DLD1 (cell line): ENCODE data around the gene CSNK2A2.

Experiments
- in situ Hi-C: cut with HindIII; loops from 2 replicates; pipeline ENCODE4 v1.10.0; 2017; ENCODE audit warnings: low sequenced_read_pairs

CSNK2A2 gene

DNA sequence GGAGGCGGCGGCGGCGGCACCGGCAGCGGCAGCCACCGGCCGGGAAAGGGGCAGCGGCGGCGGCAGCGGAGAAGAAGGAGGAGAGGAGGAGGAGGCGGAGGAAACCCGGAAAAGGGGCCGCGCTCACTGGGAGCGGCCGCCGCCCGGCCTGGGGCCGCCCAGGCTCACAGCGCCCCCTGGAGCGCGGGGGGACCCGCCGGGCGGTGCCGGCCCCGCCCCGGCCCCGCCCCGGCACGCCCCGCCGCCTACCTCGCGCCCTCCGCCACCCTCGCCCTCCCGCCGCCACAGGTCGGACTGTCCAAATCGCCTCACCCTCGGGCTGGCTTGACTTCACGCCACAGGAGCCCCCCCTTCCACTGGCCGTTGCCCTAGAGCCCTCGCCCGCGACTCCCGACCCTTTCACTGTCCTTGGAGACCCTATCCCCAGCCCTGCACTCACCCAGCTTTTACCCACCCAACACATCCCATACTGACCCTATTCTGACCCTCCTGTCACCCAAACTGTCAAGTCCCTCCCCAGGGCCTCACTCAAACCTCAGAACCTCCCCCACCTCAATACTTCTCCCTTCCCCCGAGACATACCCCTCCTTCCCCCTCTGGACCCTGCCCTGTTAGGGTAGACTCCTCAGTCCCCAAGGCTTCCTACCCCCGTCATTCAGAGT lies at the start of gene CSNK2A2:
Gene CSNK2A2 (minus strand): TSS at position 85 of the 662 bp plus-strand sequence. CDS start 370 bp downstream, outside the sequence.
- in situ Hi-C loops = no loop called here

DNA sequence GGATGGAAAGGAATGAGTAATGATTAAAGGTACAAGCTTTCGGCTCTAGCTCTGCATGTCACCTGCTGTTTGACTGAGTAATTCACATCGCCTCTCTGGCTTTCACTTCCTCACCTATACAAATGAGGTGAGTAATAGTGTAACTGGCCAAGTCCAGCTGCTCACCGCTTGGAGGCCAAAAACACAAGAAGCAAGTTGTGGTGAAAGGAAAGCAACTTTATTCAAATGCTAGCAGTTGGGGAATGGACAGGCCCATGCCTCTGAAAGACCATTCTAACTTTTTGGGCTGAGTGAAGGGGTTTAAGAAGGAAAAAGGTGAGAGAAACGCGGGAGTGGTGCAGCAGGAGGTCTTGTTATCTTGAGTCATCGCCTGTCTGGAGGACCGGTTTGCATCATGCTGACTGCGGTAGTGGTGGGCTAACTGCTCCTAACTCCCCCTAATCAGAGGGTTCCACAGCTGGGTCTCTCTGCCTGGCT lies 45.7 kb upstream of the CSNK2A2 start:
- in situ Hi-C loops = no loop called here

DNA sequence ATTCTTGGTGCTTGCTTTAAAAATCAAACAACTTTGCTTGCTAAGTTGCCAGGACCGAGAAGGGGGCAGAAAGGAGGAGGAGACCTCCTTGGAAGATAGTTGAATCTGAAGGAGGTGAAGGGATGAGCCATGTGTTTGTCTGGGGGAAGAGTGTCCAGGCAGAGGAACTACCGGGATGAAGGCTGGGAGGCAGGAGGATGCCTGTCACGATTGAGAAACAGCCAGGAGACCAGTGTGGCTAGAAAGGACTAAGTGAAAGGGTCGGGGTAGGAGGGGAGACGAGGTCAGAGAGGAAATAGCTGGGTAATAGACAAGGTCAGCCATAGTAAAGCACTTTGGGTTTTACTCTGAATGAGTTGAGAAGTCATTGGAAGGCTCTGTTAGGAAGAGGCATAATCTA lies 38.9 kb upstream of the CSNK2A2 start:
- in situ Hi-C loops = no loop called here

DNA sequence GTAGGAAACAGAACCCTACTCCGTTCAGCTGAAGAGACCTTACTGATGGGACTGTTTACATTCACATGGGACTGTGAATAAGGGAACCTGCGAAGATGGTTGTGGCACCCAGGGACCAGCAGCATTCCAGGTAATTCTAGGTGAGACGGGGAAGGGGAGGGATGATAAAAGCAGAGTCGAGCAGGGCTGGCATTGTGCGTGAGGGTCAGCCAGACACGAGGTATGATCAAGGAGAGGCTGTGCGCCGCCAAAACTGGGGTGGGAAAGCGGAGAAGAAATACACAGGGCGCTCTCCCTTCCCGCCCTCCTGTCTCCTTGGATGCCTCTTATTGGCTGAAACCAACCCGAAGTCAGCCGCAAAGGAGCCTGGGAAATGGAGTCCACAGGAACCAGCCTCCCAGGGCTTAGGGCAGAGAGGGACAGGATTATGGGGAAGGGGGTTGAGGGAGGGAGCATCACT lies 38.4 kb upstream of the CSNK2A2 start:
- in situ Hi-C loops = no loop called here

DNA sequence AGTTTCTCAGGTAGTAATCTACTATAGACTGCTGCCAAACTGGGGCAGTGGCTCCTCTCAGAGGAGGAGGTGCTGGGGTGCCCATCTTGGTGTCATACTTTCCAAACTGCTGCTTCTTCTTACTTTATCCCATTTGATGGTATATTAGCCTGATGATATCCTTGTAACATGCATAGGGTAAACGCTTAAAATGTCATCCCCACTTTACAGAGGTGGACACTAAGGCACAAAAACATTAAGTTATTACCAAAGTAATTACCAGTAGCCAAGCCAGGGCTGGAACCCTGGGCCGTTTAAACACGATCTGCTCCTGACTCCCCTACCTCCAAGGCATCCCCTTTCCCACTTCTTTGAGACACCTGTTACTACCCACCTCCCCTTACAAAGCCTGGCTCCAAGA lies 37.8 kb upstream of the CSNK2A2 start:
- in situ Hi-C loops = no loop called here

DNA sequence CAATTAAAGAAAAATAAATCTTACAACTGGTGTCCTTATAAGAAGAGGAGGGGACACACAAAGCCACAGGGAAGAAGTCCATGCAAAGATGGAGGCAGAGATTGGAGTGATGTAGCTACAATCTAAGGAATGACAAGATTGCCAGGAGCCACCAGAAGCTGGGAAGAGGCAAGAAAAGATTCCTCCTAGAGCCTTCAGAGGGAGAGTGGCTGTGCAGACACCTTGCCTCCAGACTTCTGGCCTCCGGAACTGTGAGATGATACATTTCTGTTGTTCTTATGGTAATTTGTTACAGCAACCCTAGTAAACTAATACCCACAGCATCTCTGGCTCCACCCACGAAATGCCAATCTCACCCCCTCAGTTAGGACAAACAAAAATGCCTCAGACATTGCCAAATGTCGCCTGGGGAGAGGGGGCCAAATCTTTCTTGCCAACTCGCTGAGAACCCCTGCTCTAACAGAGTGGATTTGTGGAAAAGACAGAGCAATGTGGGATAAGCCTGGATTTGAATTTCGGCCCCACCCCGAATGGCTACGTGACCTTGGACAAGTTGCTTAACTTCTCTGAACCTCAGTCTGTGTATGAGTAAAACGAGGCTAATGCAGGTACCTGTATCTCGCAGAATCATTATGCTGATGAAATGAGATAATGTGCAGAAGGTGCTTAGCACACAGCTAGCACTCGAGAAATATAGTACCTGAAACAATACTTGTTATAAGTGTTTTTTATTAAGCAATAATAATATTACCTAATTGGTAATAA lies 37.1 kb upstream of the CSNK2A2 start:
- in situ Hi-C loops = no loop called here

DNA sequence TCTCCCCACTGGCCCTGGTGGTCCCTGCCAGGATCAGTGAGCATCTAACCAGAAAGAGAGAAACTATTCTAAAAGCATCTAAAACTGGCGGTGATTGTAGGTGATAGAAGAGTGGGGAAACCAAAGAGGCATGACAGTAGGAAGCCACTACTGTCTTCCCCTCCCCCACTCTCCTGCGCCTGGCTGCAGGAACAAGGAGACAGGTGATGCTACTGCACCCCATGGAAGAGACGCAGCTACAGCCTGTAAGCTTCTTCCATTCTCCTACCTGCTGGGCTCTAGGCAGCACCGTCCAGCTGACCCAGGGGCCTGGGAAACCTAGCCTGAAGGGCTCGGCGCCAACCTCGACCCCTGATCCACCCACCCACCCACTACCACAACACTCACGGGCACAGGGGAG lies 32.4 kb upstream of the CSNK2A2 start:
- in situ Hi-C loops = no loop called here

DNA sequence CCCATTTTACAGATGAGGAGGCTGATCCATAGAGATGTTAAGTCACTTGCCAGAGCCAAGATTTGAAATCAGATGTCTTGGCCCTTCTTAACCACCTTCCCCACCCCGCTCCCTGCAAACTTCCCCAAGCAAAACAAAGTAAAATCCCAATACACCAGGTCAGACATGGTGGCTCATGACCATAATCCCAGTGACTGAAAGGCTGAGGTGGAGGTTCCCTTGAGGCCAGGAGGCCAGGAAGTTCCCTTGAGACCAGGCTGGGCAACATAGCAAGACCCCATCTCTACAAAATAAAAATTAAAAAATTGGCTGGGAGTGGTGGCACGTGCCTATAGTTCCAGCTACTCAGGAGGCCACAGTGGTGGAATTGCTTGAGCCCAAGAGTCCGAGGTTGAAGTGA lies 28.9 kb upstream of the CSNK2A2 start:
- in situ Hi-C loops = no loop called here

DNA sequence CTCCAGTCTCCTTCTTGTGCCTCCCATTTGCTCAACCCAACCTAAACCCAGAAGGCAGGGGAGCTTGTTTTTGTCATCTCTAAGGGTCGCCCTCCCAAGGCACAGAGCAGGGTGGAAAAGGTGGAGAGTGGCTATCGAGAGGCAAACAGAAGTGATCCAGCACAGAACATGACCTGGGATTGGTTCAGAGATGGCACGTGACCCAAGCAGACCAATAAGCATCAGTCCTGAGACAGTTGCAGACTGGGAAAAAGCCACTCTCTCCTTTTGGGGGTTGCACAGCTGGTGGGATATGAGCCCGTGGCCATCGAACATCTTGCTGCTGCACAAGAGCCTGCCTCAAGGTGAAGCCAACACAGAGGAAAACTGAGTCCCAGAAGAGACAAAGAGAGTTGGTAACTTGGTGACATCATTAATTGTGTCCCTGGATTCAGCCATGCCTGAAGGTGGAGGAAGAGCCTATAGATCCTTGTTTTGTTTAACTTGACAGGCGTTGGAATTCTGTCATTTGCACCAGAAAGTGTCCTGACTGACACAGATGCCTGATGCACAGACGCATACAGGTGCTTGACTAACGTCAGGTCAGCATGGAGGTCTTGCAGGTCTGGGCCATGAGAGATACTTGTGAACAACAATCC lies 28.2 kb upstream of the CSNK2A2 start:
- in situ Hi-C loops = no loop called here

DNA sequence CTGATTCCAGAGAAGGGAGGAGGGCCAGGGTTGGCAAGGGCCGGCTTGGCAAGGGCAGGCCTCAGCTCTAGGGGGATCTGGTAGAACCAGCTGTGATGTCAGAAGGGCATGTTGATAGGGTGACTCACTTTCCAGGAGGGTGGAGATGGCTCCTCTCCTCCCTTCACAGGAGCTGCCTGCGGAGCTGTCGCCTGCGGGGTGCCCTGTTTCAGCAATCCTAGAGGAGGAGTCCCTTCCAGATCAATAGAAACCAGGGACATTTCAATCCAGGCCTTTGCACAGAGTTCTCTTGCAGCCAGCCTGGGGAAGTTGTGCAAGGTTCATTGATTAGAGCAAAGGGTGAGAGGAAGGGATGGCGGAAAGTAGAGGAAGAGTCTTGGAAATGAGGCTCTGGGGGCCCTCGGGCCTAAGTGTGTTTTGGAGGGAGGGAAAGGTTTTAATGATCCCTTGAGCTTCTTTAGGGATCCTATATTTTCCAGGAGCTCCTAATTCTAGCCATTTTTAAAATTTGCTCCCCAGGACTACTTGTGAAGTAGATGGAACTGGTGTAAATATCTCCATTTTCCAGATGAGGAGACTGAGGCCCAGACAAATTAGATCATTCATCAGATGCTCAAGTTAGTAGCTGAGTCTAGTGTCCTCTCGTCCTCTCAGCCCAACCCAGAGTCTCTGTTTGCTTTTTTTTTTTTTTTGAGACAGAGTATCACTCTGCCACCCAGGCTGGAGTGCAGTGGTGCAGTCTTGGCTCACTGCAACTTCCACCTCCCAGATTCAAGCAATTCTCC lies 24.8 kb upstream of the CSNK2A2 start:
- in situ Hi-C loops = no loop called here

DNA sequence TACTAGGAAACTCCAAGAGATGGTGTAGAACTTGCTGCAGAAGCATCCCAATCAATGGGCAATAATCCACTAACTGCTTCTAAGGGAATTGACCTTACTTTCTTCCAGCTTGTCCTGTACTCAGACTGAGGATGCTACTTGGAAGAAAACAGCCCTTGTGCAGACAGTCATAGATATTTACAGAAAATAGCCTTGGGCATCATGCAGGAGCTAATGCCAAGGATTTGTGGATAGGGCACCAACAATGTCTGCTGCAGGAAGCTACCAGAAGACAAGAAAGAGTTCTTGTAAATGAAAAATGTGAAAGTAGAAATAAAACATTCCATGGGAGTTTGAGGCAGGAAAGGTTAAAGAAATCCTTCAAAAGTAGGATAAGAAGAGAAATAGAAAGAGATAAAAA lies 21.5 kb upstream of the CSNK2A2 start:
- in situ Hi-C loops = no loop called here

DNA sequence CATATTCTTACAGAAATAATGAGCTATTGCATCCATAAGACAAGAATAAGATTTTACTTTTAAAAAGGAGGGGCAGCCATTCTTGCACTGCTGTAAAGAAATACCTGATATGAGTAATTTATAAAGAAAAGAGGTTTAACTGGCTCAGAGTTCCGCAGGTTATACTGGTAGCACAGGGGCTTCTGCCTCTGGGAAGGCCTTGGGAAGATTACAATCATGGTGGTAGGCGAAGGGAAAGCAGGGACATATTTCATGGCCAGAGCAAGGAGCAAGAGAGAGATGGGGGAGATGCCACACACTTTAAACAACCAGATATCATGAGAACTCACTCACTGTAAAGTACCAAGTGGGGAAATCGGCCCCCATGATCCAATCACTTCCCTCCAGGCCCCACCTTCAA lies 20.9 kb upstream of the CSNK2A2 start:
- in situ Hi-C loops = no loop called here

DNA sequence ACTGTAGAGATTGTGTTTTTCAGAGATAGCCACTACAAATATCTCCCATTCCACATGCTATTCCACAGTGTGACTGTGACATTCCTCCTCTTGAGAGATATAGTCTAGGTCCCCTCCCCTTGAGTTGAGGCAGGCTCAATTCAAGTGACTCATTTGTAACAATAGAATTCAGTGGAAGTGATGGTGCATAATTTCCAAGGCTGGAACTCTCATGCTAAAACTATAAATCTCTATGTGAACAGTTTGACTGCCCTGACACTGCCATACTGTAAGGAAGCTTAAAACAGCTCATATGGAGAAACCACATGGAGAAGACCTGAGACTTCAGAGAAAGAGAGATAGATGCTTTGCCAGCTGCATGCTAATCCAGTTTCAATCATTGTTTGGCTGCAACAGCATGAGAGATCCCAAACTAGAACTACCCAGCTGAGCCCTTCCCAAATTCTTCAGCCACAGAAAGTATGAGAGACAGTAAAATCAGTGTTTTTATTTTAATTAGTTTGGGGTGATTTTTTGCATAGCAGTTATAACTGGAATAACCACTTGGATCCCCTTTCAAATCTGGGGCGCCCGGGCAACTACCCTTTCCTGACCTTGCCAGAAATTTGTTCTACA lies 19.5 kb upstream of the CSNK2A2 start:
- in situ Hi-C loops = no loop called here

DNA sequence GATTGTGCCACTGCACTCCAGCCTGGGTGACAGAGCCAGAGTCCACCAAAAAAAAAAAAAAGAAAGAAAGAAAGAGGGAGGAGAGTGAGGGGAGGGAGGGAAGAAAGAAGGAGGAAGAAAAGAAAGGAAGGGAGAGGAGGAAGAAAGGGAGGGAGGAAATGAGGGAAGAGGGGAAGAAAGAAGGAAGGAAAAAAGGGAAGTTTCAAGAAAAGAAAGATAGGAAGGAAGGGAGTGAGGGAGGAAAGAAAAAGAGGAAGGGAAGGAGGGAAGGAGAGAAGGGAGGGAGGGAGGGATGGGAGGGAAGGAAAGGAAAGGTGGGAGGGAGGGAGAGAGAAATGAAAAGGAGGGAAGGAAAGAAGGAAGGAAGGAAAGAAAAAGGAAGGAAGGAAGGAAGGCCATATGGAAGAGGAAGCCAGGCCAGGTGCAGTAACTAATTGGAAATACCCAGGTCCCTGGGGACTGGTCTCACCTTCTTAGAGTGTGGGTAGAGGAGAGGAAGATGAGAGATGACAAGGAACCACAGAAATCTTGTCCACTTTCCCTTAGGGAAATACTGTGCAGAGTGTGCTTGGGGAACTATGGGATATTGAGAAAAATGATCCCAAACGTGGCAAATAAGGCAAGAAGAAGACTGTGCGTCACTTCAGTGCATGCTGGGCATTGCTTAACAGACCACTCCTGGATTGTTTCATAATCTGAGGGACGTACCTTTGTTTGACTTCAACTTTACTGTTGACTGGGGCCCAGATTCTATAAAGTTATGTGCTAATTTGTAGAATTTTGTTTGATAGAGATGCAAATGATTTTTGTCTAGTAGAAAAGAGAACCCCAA lies 15.1 kb upstream of the CSNK2A2 start:
- in situ Hi-C loops = no loop called here

DNA sequence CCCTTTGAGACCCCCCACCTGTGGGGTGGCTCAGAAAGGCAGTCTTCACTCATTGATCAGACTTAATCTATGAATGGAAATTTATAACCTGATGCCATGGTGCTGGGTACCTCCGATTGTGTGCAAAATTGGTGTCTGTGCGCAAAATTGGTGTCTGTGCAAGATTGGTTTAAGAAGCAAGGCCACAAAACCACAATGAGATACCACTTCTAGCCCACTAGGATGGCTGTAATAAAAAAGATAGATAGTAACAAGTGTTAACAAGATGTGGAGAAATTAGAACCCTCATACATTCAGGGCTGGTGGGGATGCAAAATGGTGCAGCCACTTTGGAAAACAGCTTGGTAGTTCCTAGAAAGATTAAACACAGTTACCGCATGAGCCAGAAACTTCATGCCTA lies 13.9 kb upstream of the CSNK2A2 start:
- in situ Hi-C loops = no loop called here

DNA sequence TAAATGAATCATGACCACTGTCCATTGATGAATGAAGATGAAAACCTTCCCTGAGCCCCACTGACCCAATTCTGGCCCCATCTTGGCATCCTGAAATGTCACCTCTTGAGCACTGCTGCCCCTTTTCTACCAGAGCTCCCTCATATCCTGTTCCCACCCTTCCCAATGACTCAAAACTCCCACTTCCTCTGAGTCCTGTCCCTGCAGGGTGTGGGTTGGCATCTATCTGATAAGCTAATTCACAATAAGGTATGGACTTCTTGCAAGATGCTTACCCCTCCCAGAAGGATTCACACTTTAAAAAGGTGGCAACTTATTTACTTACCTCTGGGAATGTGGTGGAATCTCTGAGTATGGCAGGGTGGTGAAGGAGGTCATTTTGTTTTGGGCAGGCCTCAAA lies 13.3 kb upstream of the CSNK2A2 start:
- in situ Hi-C loops = no loop called here

DNA sequence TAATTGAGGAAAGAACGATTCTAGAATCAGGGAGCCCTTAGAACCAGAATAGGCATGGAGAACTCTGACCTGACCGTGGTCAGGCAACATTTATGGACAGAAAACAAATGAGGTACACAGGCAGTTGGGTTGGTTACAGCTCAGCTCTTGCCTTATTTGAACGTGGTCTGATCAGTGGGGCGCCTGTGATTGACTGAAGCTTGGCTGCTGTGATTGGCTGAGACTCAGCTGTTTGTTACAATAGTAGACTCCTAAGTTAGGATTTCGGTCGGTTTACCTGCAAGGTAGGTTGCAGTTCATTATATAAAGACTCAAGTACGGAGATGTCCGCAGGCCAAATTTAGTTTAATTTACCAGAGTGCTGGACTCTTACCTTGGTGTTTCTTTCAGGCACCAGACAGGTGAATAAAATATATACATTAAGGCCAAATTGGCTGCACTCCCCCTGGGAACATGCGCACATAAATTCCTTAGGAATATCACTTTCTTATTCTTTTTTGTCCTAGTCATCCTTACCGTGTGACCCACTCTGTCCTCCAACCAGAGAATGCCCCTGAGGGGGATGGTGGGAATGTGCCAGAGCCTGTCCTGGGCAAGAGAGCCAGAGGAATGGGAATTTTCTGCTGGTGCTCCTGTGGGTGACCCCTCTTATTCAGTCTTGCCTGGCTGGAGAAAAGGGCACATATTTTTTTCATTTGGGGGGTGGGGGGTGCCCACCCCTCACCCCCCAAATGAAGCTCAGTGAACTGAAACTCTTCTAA lies 7.5 kb upstream of the CSNK2A2 start:
- in situ Hi-C loops = no loop called here

DNA sequence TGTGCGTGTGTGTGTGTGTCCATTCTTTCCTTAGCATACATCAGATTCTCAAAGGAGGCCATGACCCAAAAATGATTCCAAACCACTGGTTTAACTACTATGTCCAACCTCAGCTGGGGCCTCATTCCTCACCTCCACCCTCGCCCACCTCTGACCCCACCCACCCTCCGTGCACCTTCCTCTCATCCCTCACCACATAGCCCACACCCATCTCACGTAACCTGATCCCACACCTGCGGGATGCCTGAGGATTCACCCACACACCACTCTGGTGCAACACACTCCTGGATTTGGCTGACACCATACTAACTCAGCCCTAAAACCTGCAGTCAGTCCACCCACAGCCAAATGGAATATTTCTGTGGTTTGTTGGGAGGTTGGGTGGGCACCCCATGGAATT lies 3.3 kb upstream of the CSNK2A2 start:
- in situ Hi-C loops = no loop called here
